Activated naive CD8-positive, alpha-beta T cell treated with anti-CD3 and anti-CD28 coated beads, Interleukin-2, amount 10 ng/mL, durations not matched to agents 7 days and 5 days (primary cell): ENCODE measurements around the gene SPACA5B. TPM values are rescaled to one million over a fixed set of nuclear protein-coding genes. Genes with fewer than 3 reads are reported as not detected.
"Not testable (repeated sequence)": the region's sequence is repeated elsewhere in the genome, so short reads cannot be mapped to it uniquely, and the experiment has no call there.

Experiments used
- ATAC-seq: fragments of 150-1000 bp; cut with Tn5 transposase; one replicate; pipeline ENCODE4 v1.10.0; 2021; ENCODE audit warnings: low read depth, moderate library complexity
- POLR2A ChIA-PET: fragments of 350-600 bp; sonication (Branson Sonifier 250); formaldehyde crosslinking; loops from one replicate; lab custom pipeline; 2021; ENCODE audit warnings: antibody characterized with exemption; lab: Charles Lee
- DNase-seq: peaks from one replicate; pipeline ENCODE4 v3.0.0; 2021
- H3K27ac Mint-ChIP-seq: one replicate; pipeline ENCODE4 v1.8.0; 2022; ENCODE audit warnings: mild to moderate bottlenecking, mixed read lengths
- H3K27me3 Mint-ChIP-seq: one replicate; pipeline ENCODE4 v1.8.0; 2022; ENCODE audit warnings: mild to moderate bottlenecking, moderate library complexity, mixed read lengths
- H3K36me3 Mint-ChIP-seq: one replicate; pipeline ENCODE4 v1.8.0; 2021; ENCODE audit warnings: mild to moderate bottlenecking, mixed read lengths
- H3K4me1 Mint-ChIP-seq: one replicate; pipeline ENCODE4 v1.8.0; 2021; ENCODE audit warnings: mixed read lengths
- H3K4me3 Mint-ChIP-seq: one replicate; pipeline ENCODE4 v1.8.0; 2022; ENCODE audit warnings: mild to moderate bottlenecking, moderate library complexity, mixed read lengths
- H3K9me3 Mint-ChIP-seq: one replicate; pipeline ENCODE4 v1.8.0; 2021; ENCODE audit warnings: mixed read lengths
- total RNA-seq, 2 experiments: library from RNA; stranded (reverse); gene quantifications; one replicate each; pipeline ENCODE4 v1.2.3, GENCODE V29; 2021

Gene SPACA5B
- total RNA-seq, 2 experiments from 2014 or later = not detected

GRCh38 chrX:48153769-48154168 lies 23.3 kb downstream of the SPACA5B start:
- Mint-ChIP-seq H3K27me3 (no peaks in the 10 kb centered on the region), H3K27ac (no peak overlapping the region), H3K4me3 (no peak overlapping the region), H3K36me3 (no peaks in the 10 kb centered on the region), H3K4me1 (no peaks in the 10 kb centered on the region), H3K9me3 (no peaks in the 10 kb centered on the region)
- POLR2A ChIA-PET = no interaction called here
- no peak for ATAC-seq
- no peak for DNase-seq

DNA sequence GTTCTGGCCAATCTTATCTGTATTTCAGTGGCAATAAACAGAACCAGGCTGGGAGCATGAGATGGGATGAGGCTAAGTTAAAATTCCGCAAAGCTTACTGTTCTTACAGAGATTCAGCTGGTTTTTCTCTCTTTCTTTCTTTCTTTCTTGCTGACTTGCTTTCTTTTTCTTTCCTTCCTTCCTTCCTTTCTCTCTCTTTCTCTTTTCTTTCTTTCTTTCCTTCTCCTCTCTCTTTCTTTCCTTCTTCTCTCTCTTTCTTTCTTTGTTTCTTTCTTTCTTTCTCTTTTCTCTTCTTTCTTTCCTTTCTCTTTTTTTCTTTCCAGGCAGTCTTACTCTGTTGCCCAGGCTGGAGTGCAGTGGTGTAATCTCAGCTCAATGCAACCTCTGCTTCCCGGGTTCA lies 24.4 kb downstream of the SPACA5B start:
- no peaks in the 10 kb centered on the region for H3K27me3 Mint-ChIP-seq
- ATAC-seq (no peak), DNase-seq (no peak)
- no peak overlapping the region for H3K4me3 Mint-ChIP-seq
- H3K4me1 Mint-ChIP-seq = no peaks in the 10 kb centered on the region
- no peak overlapping the region for H3K27ac Mint-ChIP-seq
- H3K9me3 Mint-ChIP-seq = no peaks in the 10 kb centered on the region
- H3K36me3 Mint-ChIP-seq = no peaks in the 10 kb centered on the region
- POLR2A ChIA-PET = interaction anchor here (0.6 kb wide), 1 partner anchor 33 kb away, joined by 4 read pairs; no protein-coding TSS in a partner anchor

DNA sequence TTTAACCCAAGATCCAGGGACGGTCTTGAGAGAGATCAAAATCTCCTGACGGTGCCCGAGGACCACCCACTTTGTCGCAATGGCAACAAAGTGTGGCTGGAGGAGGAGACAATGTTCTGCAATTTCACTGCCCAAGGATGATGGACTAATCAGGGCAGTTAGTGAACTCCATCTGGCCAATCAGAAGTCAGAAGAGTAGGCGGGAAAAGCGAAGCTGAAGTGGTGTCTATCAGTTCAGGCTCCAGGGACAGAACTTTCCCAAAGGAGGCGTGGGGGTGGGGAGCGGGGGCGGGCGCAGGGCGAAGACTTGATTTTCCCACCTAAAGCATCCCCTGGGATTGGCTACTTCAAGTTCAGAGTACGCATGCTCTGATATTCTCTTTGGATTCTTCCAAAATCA lies 25.6 kb downstream of the SPACA5B start:
- H3K36me3 Mint-ChIP-seq = no peaks in the 10 kb centered on the region

GRCh38 chrX:48165241-48165640 lies 34.8 kb downstream of the SPACA5B start:
- Mint-ChIP-seq H3K36me3 (no peaks in the 10 kb centered on the region), H3K27ac (no peak overlapping the region), H3K4me3 (no peak overlapping the region), H3K27me3 (no peaks in the 10 kb centered on the region), H3K9me3 (no peaks in the 10 kb centered on the region), H3K4me1 (no peaks in the 10 kb centered on the region)
- POLR2A ChIA-PET = no interaction called here
- no peak for DNase-seq
- ATAC-seq = no peak

More for the DNA sequence above, 25.6 kb downstream of the SPACA5B start:
- DNase-seq (no peak), ATAC-seq (no peak)
- H3K4me1 Mint-ChIP-seq = no peaks in the 10 kb centered on the region
- H3K27me3 Mint-ChIP-seq = peaks cover 2% of the 10 kb centered on the region
- POLR2A ChIA-PET = no interaction called here
- H3K27ac Mint-ChIP-seq = no peak overlapping the region
- no peak overlapping the region for H3K4me3 Mint-ChIP-seq
- no peaks in the 10 kb centered on the region for H3K9me3 Mint-ChIP-seq

DNA sequence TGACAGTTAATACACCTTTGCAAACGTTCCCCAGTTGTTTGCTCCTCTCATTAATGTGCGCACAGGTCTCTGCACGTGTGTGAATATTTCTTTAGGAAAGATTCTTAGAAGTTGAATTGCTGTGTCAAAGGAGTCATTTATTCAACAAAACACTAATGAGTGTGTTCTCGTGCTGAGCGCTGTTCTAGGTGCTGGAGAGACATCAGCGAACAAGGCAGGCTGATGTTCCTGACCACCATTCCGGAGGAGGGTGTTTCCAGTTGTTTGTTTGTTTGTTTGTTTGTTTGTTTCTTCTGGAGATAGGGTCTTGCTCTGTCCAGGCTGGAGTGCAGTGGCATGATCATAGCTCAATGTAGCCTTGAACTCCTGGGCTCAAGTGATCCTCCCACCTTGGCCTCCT lies 35.9 kb downstream of the SPACA5B start:
- POLR2A ChIA-PET, H3K27me3 Mint-ChIP-seq, ATAC-seq, H3K4me3 Mint-ChIP-seq, H3K36me3 Mint-ChIP-seq, DNase-seq, H3K27ac Mint-ChIP-seq, H3K4me1 Mint-ChIP-seq, H3K9me3 Mint-ChIP-seq: not testable (repeated sequence)

DNA sequence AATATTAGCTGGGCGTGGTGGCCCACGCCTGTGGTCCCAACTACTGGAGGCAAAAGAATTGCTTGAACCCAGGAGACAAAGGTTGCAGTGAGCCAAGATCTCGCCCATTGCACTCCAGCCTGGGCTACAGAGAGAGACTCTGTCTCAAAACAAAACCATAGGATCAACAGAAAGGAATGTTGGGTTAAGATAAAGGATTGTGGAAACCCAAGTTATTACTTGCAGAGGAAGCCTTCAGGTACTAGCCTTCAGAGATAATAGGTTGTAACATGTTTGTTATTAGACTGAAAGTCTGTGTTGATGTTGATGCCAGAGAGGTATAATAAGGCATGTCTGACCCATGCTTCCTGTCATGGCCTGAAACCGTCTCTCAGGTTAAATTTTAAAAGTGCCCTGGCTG lies 49.3 kb downstream of the SPACA5B start:
- H3K36me3 Mint-ChIP-seq = no peaks in the 10 kb centered on the region
- H3K4me3 Mint-ChIP-seq = no peak overlapping the region
- H3K4me1 Mint-ChIP-seq = no peaks in the 10 kb centered on the region
- no peak for DNase-seq
- POLR2A ChIA-PET = no interaction called here
- H3K9me3 Mint-ChIP-seq = no peaks in the 10 kb centered on the region
- no peaks in the 10 kb centered on the region for H3K27me3 Mint-ChIP-seq
- no peak overlapping the region for H3K27ac Mint-ChIP-seq
- ATAC-seq = no peak

DNA sequence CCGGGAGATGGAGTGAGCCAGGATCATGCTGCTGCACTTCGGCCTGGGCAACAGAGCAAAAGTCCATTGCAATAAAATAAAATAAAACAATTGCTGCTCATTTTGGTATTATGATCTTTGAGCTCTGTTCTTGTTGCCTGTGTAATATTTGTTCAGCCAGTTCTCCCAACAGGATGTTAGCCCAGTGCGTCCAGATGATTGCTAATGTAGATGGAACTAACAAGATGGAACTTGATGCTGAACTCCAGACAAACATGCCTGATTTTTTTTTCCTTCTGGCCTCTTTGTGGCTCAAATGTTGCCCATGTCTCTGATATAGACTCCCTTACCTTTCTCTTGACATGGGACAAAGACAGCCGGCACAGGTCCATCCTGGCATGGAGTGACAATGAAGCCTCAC lies 50.4 kb downstream of the SPACA5B start:
- no peaks in the 10 kb centered on the region for H3K9me3 Mint-ChIP-seq
- no peaks in the 10 kb centered on the region for H3K36me3 Mint-ChIP-seq
- POLR2A ChIA-PET = no interaction called here
- H3K27ac Mint-ChIP-seq = no peak overlapping the region
- no peak overlapping the region for H3K4me3 Mint-ChIP-seq
- no peaks in the 10 kb centered on the region for H3K27me3 Mint-ChIP-seq
- H3K4me1 Mint-ChIP-seq = no peaks in the 10 kb centered on the region
- ATAC-seq (no peak), DNase-seq (no peak)

DNA sequence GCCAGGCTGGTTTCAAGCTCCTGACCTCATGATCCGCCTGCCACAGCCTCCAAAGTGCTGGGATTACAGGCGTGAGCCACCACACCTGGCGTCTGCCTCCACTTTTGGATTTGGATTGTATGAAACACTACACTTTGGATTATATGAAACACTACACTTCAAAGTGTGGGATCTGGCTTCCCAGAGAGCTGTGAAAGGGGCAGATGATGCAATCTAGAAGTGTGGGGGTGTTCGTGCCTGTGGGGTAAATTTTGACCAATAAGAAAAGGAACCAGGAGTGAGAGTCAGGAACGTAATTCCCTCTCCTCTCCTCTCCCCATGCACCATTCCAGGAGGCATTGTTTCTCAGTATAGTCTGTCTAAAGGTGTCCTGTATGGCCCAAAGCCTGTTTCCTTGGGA lies 51.5 kb downstream of the SPACA5B start:
- not testable (repeated sequence) for H3K36me3 Mint-ChIP-seq, H3K9me3 Mint-ChIP-seq, H3K4me1 Mint-ChIP-seq

More for the DNA sequence above, 51.5 kb downstream of the SPACA5B start:
- ATAC-seq, H3K27me3 Mint-ChIP-seq, DNase-seq, POLR2A ChIA-PET, H3K27ac Mint-ChIP-seq, H3K4me3 Mint-ChIP-seq: not testable (repeated sequence)

Other genes starting within 250 kb of the SPACA5B start
- 10 to 100 TPM; 12.2 to 12.3 TPM for gene ZNF182, start 126.6 kb upstream of the SPACA5B start, total RNA-seq
- not detected for gene SPACA5, start 123.6 kb upstream of the SPACA5B start, total RNA-seq
- gene ZNF630, start 59.0 kb upstream of the SPACA5B start, total RNA-seq = 1 to 10 TPM; 3.7 to 3.8 TPM
- not detected for gene SSX5, start 66.2 kb downstream of the SPACA5B start, total RNA-seq
- gene SSX1, start 124.8 kb downstream of the SPACA5B start, total RNA-seq = not detected
- gene SSX3, start 226.1 kb downstream of the SPACA5B start, total RNA-seq = not detected